RCC 7860 (cell line): ENCODE data around the gene CCDC85C.
"Not testable (repeated sequence)": the region's sequence is repeated elsewhere in the genome, so short reads cannot be mapped to it uniquely, and the experiment has no call there.

ENCODE experiments used
- DNase-seq: peaks from one replicate; pipeline ENCODE4 v3.0.0-alpha.2; 2015; ENCODE audit warnings: low spot score
- FAIRE-seq: peaks from 2 replicates; lab custom pipeline; 2012; peaks lifted over from hg19 to GRCh38; lab: Jason Lieb, UNC

CCDC85C gene

GRCh38 chr14:99603471-99604277 lies at the start of gene CCDC85C:
CCDC85C (minus strand) TSS chr14:99604207; CDS start chr14:99603959, 248 bp downstream.
- no peak for FAIRE-seq
- DNase-seq, result no peak

GRCh38 chr14:99651953-99652746 lies 48.1 kb upstream of the CCDC85C start:
- no peak for FAIRE-seq
- no peak for DNase-seq

DNA sequence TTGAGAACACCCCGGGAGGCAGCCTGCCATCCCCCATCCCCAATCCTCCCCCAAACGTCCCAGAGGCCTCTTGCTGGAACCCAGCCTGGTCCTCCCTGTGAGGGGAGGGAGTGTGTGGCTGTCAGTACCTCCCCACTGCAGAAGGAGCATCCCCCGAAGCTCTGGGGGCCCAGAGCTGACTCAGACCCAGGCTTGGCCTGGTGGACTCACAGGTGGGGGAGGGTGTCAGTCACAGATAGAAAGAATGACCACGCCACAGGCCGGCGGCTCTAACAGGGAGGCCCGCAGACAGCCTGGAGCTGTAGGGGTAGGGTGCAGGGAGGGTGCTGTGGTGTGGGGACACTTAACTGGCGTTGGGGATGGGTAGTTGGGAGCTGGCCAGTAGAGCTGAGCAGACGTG lies 46.2 kb upstream of the CCDC85C start:
- FAIRE-seq, result no peak
- DNase-seq, result no peak

GRCh38 chr14:99649643-99650042 lies 45.6 kb upstream of the CCDC85C start:
- FAIRE-seq, result no peak
- no peak for DNase-seq

- FAIRE-seq, result no peak
- no peak for DNase-seq
Observed at GRCh38 chr14:99649219-99649618, 45.2 kb upstream of the CCDC85C start.

DNA sequence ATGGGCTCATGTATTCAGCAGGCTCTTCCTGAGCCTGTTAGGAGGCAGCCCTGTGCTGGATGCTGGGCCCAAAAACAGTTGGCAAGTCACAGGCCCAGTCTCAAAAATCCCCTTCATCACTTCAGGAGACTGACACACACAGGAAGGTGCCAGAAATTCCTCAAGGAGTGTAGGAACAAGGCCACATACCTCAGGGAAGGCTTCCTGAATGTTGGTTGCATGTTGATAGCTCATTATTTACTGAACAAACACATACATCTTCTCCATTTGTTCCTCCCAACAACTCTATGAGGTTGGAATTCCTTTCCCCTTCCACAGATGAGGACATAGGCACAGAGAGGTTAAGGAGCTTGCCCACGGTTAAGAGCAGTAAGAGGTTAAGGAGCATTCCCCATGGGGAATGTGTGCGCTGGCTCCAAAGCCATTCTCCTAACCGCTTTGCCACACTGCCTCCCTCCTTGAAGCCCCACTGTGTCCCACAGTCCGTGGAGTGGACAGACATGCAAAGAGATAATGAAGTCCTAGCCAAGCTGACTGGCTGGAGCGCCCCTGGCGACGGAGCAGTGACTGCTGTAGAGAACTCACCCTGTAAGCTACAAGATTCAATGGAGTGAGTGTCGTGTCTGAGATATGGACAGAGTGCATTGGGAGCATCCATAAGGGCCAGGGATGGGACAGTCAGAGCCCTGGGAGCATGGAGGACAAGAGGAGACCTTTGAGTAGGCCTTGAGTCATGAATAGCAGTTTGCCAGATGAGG lies 44.2 kb upstream of the CCDC85C start:
- no peak for FAIRE-seq
- DNase-seq, result no peak

- DNase-seq (no peak), FAIRE-seq (no peak)
Observed at GRCh38 chr14:99647411-99647810, 43.4 kb upstream of the CCDC85C start.

GRCh38 chr14:99645545-99646505 lies 41.8 kb upstream of the CCDC85C start:
- FAIRE-seq (no peak), DNase-seq (no peak)

GRCh38 chr14:99644723-99645544 lies 40.9 kb upstream of the CCDC85C start, which contains the start of gene HHIPL1:
HHIPL1 (plus strand) TSS chr14:99645129; CDS start chr14:99645208, 79 bp downstream.
- DNase-seq (no peak), FAIRE-seq (no peak)

DNA sequence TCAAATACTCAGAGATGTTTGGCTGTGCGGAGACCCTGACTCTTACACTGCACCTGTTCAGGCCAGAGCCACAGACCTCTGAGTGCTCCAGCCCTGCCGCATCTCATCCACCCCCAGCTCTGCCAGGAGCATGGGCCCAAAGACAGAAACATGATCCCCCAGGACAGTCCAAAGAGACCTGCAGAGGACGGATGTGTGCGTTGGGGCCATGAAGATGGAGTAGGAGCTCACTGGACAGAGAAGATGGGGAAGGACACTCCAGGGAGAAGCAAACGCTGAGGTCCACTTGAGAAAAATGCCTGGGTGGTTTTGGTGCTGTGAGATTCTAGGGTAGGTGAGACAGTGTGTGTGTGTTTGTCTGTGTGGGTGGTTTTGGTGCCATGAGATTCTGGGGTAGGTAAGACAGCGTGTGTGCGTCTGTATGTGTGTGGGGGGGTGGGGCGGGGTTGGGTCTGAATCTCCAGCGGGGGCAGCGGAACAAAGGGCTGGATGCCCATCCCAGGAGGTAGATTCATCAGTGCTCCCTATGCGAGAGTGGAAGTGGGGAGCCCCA lies 40.1 kb upstream of the CCDC85C start:
- no peak for FAIRE-seq
- no peak for DNase-seq

DNA sequence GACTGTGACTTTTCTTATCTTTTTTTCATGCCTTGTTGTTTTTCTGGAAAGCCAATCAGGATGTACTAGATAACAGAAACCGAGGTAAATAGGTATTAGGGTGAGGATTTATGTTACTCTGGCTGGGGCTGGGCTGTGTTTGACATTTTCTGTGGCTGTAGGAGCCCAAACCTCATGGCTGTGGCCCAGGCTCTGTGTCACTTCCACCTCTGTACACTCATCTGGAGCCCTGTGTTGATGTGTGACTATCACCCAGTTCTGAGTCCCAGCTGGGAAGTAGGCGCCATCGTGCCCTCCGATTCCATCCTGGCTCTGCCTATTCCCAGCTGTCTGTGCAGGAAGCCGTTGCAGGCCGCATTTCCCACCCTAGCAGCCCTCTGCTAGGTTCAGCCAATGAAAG lies 39.3 kb upstream of the CCDC85C start:
- no peak for DNase-seq
- FAIRE-seq, result no peak

- not testable (repeated sequence) for FAIRE-seq
Observed at GRCh38 chr14:99642771-99643170, 38.8 kb upstream of the CCDC85C start.

GRCh38 chr14:99637624-99638023 lies 33.6 kb upstream of the CCDC85C start:
- DNase-seq (no peak), FAIRE-seq (no peak)

More at GRCh38 chr14:99642771-99643170, 38.8 kb upstream of the CCDC85C start:
- not testable (repeated sequence) for DNase-seq

DNA sequence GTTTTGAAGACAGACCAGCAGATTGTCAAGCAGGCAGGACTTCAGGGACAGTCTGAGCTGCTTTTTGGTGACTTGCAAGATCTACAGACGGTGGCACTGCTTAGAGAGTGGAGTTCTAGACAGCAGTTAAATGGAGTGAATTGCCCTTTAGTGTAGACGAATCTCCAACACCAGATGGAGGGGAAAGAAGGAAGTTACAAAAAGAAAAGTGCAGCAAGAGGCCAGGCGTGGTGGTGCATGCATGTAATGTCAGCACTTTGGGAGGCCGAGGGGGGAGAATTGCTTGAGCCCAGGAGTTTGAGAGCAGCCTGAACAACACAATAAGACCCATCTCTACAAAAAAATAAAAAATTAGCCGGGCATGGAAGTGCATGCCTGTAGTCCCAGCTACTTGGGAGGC lies 32.5 kb upstream of the CCDC85C start:
- FAIRE-seq (no peak), DNase-seq (no peak)

DNA sequence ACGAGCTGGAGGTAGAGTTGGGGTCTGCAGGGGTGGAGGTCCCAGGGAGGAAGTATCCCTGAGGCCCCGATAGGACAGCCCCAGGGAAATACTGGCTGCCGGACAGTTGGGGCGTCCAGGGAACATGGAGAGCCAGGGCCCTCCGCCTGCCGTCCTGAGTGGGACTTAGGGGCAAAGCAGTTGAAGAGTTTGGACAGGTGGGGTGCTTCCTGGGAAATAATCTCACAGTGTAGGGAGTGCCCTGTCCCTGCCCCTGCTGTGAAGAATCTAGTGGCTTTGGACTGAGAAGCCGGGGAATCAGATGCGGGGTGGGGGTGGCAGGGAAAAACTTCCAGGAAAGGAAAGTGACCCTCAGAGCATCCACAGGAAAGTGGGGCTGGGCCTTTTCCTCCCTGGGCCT lies 31.1 kb upstream of the CCDC85C start:
- no peak for FAIRE-seq
- no peak for DNase-seq

DNA sequence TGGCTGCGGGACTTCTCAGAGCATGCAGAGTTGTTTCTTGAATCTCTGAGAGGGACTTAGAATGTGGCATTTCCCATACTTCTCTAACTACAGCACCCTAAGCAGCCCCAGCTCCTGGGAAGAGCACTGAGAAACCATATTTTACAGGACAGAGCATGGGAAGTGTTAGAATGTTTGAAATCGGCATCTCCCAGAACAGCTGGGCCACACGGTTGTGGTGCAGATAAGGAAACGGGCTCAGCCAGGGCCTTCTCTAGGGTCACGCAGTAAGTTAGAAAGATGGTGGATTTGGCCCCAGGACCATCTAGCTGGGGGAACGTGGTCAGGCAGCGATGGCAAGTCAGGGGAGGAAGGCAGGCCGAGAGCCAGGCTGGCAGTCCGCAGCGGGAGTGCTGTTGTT lies 30.4 kb upstream of the CCDC85C start:
- no peak for DNase-seq
- no peak for FAIRE-seq

- DNase-seq, result no peak
- no peak for FAIRE-seq
Observed at GRCh38 chr14:99633918-99634317, 29.9 kb upstream of the CCDC85C start.

- DNase-seq (no peak), FAIRE-seq (no peak)
Observed at GRCh38 chr14:99633141-99633540, 29.1 kb upstream of the CCDC85C start.
